Bone marrow (tissue), 2 donors: ENCODE data around the gene ACOT12.

ENCODE experiments used
- DNase-seq, 2 donors: peaks; one replicate each; lab custom pipeline; 2025; lab: John Stamatoyannopoulos, UW

ACOT12 gene

GRCh38 chr5:81400375-81400774, 6.4 kb upstream of the ACOT12 start:
- DNase-seq: peak in 1 of 2 donors; percentile 25

DNA sequence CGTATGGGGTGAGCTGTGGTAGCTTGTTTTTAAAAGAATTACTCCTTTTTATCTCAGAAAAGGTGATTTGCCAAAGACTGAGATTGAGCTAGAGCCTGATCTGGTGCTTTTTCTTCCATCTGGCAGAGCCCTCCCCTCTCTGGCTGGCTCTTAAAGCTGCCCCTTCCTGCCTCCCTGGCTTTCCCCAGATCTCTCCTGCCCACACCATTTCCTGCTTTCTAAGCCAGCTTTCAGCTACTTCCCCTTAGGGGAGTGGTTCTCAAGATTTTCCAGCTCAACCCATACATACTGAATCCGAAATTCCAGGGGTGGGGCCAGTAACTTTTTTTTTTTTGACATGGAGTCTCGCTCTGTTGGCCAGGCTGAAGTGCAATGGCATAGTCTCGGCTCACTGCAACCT, 4.8 kb upstream of the ACOT12 start:
- no peak for DNase-seq

DNA sequence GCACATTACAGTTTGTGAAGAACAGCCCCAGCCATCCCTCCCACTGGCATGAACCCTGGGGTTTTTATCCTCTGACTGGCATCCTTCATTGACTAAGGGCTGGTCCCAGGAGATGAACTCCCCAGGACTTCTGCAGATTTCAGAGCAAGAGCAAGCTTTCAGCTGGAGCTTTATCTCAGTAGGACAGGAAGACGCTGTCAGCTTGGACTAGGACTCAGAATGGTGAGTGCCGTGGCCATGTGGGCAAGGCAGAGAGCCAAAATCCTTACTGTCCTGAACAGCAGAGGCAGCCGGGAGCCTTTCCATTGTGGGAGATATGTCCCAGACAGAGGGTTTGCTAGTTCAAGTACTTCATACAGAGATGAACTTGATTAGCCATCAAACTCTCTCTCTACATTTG, 3.2 kb upstream of the ACOT12 start:
- DNase-seq: no peak

DNA sequence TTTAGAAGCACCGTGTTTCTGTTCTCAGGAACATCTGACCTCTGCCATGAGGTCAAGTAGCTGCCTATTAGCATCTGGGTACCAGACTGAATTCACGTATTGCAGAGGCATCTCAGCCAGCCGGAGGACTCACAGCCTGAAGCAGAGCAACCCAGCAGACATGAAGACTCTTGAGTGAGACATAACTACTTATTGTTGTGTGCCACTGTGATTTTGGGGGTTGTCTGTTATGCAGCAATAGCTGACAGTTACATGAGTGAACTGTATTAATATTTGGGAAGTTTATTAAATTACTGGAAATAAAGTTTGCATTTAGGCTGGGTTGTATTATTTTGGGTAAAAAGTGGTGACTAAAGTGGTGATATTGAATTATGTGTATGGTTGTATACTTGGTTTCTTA, 1.3 kb upstream of the ACOT12 start:
- DNase-seq: no peak

GRCh38 chr5:81393430-81393782, 528 bp downstream of the ACOT12 start:
- DNase-seq: no peak

- no peak for DNase-seq
These were observed 4.9 kb downstream of the ACOT12 start for GRCh38 chr5:81389025-81389424.

DNA sequence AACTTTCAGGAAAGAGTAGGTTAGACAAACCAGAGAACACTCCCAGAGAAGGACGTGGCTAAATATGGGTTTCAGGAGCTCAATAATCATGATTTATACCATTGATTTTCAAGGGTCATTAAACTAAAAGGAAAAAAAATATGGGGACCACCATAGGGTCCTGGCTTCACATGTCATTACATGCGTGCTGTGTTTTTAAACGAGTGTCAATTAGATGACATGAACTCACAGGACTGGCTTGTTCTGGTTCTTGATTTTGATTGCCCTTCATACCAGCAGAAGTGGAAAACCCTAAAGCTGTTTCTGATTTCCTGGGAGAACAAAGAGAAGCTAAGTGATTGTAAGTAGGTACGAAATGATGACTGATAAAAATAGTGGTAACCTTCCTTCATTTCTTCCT, 5.8 kb downstream of the ACOT12 start:
- DNase-seq: no peak

GRCh38 chr5:81383867-81384266, 10.1 kb downstream of the ACOT12 start:
- DNase-seq: no peak

DNA sequence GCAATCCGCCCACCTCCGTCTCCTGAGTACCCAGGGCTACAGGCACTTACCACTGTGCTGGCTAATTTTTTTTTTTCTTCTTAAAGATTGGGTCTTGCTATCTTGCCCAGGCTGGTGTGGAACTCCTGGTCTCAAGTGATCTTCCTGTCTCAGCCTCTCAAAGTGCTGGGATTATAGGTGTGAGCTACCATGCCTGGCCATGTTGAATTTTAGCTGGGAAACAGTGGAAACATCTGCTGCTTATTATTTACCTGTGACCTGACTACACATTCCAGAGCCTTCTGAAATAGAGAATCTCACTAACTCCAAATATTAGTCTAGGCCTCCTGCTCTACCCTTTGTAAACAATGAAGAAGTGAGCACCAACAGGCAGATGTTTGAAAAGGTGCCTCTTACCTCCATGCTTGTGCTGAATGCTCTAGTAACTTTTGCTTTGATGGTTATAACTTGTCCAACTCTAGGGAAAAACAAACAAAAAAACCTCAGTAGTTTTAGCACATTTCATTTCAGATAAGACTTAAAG, 22.5 kb downstream of the ACOT12 start:
- DNase-seq: no peak

DNA sequence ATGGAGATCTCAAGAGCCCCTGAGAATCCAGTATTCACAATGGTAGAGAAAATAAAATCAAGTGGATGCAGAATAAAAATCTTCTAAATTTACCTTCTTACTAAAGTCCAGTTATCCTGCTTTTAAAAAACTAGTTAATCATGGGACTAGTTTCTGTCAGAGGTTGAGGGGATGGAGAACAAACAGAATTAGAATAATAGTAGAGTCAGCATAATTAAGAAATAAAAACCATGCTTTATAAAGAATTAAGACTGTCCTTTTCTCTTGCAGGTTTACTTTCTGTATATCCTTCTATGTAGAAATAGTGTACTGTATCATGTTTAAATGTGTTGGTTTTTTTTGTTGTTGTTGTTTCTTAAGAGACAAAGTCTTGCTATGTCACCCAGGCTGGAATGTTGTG, 23.0 kb downstream of the ACOT12 start:
- no peak for DNase-seq

- DNase-seq: no peak
These were observed 28.4 kb downstream of the ACOT12 start for GRCh38 chr5:81365541-81365940.

DNA sequence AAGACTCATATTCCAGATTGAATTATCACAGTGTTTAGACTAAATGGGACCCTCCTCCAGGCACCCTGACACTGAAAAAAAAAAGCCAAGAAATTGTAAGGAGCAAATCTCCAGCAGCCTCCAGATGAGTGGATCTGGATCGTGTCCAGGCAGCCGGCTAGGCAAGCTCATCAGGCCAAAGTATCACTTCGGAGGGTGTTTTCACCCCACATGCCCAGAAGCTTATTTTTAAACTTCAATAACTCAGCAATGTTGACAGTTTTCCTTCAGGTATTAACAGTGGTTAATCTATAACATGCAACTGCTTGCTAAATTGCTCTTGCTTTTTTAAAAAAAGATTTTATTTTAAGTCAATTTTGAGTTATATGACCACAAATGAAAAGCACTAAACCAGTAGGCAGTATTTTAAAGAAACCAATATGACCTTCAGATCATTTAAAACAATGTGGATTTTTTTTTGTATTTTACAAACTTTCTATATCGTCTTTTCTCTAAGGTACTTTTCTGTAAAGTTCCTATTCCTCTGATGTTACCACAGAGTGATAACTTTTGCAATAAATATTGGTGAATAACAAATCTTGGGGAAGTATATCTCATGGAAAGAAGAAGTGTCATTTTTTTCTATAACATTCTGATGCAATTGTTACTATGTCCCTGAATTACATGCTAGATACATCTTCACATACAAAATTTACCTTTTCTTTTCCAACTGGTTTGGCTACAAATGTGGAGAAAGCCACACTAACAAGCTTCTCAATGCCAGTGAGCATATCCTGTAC, 30.7 kb downstream of the ACOT12 start:
- no peak for DNase-seq

DNA sequence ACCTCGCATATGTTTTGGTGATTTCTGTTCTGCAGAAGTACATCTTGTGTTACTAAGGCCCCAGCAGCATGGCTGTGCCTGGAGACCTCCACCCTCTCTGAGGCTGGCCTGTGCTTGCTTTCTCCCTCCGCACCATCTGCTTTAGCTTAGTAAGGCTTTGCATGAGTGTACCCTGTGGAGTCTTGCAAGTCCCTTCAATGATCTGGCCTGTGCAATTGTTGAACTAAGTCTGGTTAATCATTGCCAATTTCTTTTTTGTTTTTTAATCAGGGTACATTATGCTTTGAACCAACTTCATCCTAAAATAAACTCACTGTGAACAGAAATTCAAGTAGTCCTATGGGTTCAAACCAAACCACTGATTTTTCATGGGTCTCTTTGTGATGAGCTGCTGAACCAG, 32.3 kb downstream of the ACOT12 start:
- DNase-seq: no peak

- no peak for DNase-seq
These were observed 33.3 kb downstream of the ACOT12 start for GRCh38 chr5:81360640-81361039.

DNA sequence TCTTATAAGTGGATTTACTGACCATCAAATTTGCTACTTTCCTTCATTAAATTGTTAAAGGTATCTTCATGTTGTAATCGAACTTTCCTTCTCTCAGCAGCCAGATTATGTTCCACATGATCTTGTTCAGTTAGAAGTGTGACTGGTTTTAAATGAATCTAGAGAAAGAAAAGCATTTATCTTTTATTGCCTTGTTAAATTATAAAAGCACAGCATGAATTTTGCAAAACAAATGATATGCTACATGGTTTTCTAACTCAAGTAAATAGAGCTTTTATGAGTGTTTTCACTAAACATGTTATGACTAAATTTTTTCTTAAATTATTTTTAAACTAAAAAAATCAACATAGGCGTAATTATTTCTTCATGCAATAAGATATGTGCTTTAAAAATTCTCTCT, 34.1 kb downstream of the ACOT12 start:
- DNase-seq: no peak

DNA sequence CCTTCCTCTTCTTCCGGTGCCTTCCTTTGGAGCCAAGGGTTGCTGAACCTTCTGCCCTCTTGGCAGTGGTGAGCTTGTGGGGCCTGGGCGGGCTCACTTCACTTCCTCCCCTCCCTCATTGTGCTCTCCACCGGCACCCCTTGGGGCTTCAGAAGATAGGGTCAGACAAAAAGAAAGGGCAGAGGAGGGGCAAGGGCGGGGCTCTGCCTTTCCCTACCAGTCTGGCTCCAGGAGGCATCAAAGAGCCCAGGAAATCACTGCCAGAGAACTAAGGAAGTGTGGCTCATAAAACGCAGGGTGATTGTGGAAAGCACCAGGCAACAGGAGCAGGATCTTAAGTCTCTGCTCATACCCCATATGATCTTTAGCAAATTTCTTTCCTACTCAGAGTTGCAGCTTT, 34.8 kb downstream of the ACOT12 start:
- DNase-seq: no peak

- no peak for DNase-seq
These were observed 38.4 kb downstream of the ACOT12 start for GRCh38 chr5:81355291-81356251.

GRCh38 chr5:81354093-81354492, 39.8 kb downstream of the ACOT12 start:
- no peak for DNase-seq

GRCh38 chr5:81353189-81353588, 40.7 kb downstream of the ACOT12 start:
- DNase-seq: no peak

DNA sequence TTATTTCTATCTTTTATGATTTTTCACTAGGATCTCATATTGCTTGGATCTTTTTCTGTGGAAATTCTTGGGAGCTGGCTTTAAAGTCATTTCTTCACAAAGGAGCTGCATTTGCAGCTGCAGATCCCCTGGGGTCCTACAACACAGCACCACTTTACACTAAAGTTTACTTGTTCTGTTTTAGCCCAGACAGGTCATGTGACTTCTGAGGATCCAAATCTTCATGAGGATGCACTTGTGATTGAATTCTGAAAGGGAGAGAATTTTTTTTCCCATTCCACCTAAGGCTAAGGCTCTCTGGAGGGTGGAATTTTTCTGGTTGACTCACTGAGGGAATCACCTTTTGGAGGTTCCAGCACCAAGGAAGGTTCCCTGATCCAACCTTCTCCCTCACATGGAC, 43.4 kb downstream of the ACOT12 start:
- DNase-seq: no peak

DNA sequence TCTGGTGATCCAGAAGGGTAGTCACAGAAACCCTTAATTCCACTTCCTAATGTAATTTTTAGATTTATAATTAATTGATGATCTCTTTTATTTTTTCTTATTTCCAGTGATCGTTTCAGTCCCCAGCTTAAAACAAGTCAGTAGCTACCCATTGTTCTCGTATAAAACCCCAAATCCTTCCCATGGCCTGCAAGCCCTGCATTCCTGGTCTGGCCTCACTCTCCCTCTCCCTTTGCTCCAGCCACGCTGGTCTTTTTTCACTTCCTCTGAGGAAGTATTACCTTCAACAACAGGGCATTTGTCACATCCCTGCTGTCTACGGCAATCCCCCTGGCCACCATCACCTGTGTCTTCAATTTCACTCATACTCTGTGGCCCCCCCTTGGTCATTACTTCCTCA, 44.8 kb downstream of the ACOT12 start:
- DNase-seq: no peak

GRCh38 chr5:81345411-81346003, 48.4 kb downstream of the ACOT12 start:
- no peak for DNase-seq

GRCh38 chr5:81344736-81345135, 49.2 kb downstream of the ACOT12 start:
- no peak for DNase-seq
